ENCODE data around the gene KCTD11. TPM values are rescaled to one million over a fixed set of nuclear protein-coding genes. Genes with fewer than 3 reads are reported as not detected.
"Not testable (repeated sequence)": the region's sequence is repeated elsewhere in the genome, so short reads cannot be mapped to it uniquely, and the experiment has no call there.

KCTD11 gene
- total and polyA plus RNA-seq, 5 donors: 4.7 to 7.8 (median 6.5) TPM

GRCh38 chr17:7357381-7357780 lies 5.4 kb downstream of the KCTD11 start:
- Histone ChIP-seq H3K27ac (ENCODE audit: low read length) (no peak overlapping the region), H3K27me3 (ENCODE audit: control insufficient read depth, insufficient read depth) (no peaks in the 10 kb centered on the region), H3K9me3 (ENCODE audit: control insufficient read depth, low read length) (no peaks in the 10 kb centered on the region), H3K4me1 (ENCODE audit: control insufficient read depth, insufficient read depth, low read length) (peaks cover 8% of the 10 kb centered on the region), H3K4me3 (ENCODE audit: low read length) (no peak overlapping the region)
- DNase-seq: no peak
- 54% methylated on average over 2 of the region's 2 CpGs for WGBS
- ATAC-seq: no peak
- intact Hi-C loops (cut with DNase I): loop anchor here in 3 of 4 donors (5.0 to 10.0 kb wide), 4 partner anchors 77 to 227 kb away; partner anchors contain the start of genes FGF11 (in 3 of the 3), TMEM102 (in 3 of the 3), MPDU1 (in 1 of the 3) and TNFSF13 (in 1 of the 3)

DNA sequence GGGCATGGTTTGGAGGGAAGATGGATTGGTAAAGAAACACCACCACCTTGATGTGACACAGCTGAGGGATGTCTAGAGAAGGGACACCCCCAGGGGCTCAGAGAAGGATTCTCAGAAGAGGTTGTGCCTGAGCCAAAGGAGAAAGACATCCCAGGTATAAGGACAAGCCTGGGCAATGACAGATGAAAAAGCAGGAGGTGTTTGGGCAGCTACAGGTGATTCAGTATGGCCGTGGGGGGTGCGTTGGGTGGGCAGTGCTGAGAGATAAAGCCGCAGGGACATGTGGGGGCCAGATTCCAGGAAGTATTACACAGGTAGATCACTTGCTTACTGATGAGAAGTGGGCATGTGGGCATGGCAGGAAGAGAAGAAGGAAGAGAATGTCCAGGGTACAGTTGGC lies 9.9 kb downstream of the KCTD11 start:
- 64% methylated on average over 3 of the region's 3 CpGs for WGBS
- Histone ChIP-seq H3K27ac (ENCODE audit: low read length) (no peak overlapping the region), H3K4me3 (ENCODE audit: low read length) (no peak overlapping the region), H3K4me1 (ENCODE audit: control insufficient read depth, insufficient read depth, low read length) (no peaks in the 10 kb centered on the region), H3K9me3 (ENCODE audit: control insufficient read depth, low read length) (no peaks in the 10 kb centered on the region), H3K27me3 (ENCODE audit: control insufficient read depth, insufficient read depth) (no peaks in the 10 kb centered on the region)
- no peak for ATAC-seq
- DNase-seq: no peak
- intact Hi-C loops (cut with DNase I): loop anchor here in 1 of 4 donors (10.0 kb wide), 1 partner anchor 73 kb away; the partner anchor contains the start of genes FGF11 and TMEM102

- H3K27ac ChIP-seq (ENCODE audit: low read length): no peak overlapping the region
- H3K9me3 ChIP-seq (ENCODE audit: control insufficient read depth, low read length): no peaks in the 10 kb centered on the region
- DNase-seq: peak in 1 of 3 donors; percentile 14
- ATAC-seq: no peak
- WGBS: 94% methylated on average over 6 of the region's 6 CpGs
- intact Hi-C loops (cut with DNase I): loop anchor here in 1 of 4 donors (10.0 kb wide), 1 partner anchor 71 kb away; the partner anchor contains the start of genes FGF11 and TMEM102
- no peak overlapping the region for H3K4me3 ChIP-seq (ENCODE audit: low read length)
- no peaks in the 10 kb centered on the region for H3K27me3 ChIP-seq (ENCODE audit: control insufficient read depth, insufficient read depth)
- no peaks in the 10 kb centered on the region for H3K4me1 ChIP-seq (ENCODE audit: control insufficient read depth, insufficient read depth, low read length)
Observed at GRCh38 chr17:7363311-7363710, 11.3 kb downstream of the KCTD11 start.

DNA sequence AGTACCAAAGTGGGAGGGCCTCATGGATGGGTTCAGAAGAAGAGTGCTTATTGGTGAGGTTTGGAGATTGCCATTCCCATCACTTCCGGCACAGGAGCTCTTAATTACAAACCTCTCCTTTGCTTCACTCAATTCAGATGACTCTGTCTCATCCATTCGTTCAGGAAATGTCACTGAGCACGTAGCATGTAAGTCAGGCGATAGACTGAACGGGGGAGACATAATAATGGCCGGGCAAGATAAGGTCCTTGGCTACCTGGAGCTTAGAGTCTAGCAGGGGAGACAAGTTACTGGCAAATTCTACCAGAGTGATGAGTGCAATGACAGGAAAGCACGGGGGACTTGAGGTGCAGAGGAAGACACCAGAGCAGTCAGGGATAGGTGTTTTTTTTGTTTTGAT lies 14.0 kb downstream of the KCTD11 start:
- WGBS: 82% methylated on average over 6 of the region's 7 CpGs
- not testable (repeated sequence) for H3K27me3 ChIP-seq (ENCODE audit: control insufficient read depth, insufficient read depth); ATAC-seq; DNase-seq; H3K27ac ChIP-seq (ENCODE audit: low read length); H3K4me3 ChIP-seq (ENCODE audit: low read length); H3K4me1 ChIP-seq (ENCODE audit: control insufficient read depth, insufficient read depth, low read length); H3K9me3 ChIP-seq (ENCODE audit: control insufficient read depth, low read length)
- intact Hi-C loops (cut with DNase I): loop anchor here in 1 of 4 donors (10.0 kb wide), 1 partner anchor 69 kb away; the partner anchor contains the start of genes FGF11 and TMEM102

- no peak overlapping the region for H3K4me3 ChIP-seq (ENCODE audit: low read length)
- ATAC-seq (peak in 1 of 2 donors; percentile 13), DNase-seq (peak in 1 of 3 donors; percentile 31)
- H3K27ac ChIP-seq (ENCODE audit: low read length): no peak overlapping the region
- WGBS: 77% methylated on average over 8 of the region's 8 CpGs
- H3K4me1 ChIP-seq (ENCODE audit: control insufficient read depth, insufficient read depth, low read length): no peaks in the 10 kb centered on the region
- H3K27me3 ChIP-seq (ENCODE audit: control insufficient read depth, insufficient read depth): no peaks in the 10 kb centered on the region
- H3K9me3 ChIP-seq (ENCODE audit: control insufficient read depth, low read length): no peaks in the 10 kb centered on the region
- intact Hi-C loops (cut with DNase I): loop anchor here in 1 of 4 donors (10.0 kb wide), 1 partner anchor 68 kb away; the partner anchor contains the start of genes FGF11 and TMEM102
Observed at GRCh38 chr17:7367083-7367482, 15.1 kb downstream of the KCTD11 start.

GRCh38 chr17:7367918-7368598 lies 16.1 kb downstream of the KCTD11 start:
- Histone ChIP-seq H3K4me1 (ENCODE audit: control insufficient read depth, insufficient read depth, low read length) (no peaks in the 10 kb centered on the region), H3K4me3 (ENCODE audit: low read length) (no peak overlapping the region), H3K27me3 (ENCODE audit: control insufficient read depth, insufficient read depth) (no peaks in the 10 kb centered on the region), H3K9me3 (ENCODE audit: control insufficient read depth, low read length) (no peaks in the 10 kb centered on the region), H3K27ac (ENCODE audit: low read length) (no peak overlapping the region)
- 60% methylated on average over 13 of the region's 13 CpGs for WGBS
- intact Hi-C loops (cut with DNase I): loop anchor here in 1 of 4 donors (10.0 kb wide), 1 partner anchor 67 kb away; the partner anchor contains the start of genes FGF11 and TMEM102
- no peak for ATAC-seq
- DNase-seq: peak in 1 of 3 donors; percentile 5

- 77% methylated on average over 5 of the region's 5 CpGs for WGBS
- H3K4me1 ChIP-seq (ENCODE audit: control insufficient read depth, insufficient read depth, low read length); H3K4me3 ChIP-seq (ENCODE audit: low read length); H3K27me3 ChIP-seq (ENCODE audit: control insufficient read depth, insufficient read depth); H3K27ac ChIP-seq (ENCODE audit: low read length); H3K9me3 ChIP-seq (ENCODE audit: control insufficient read depth, low read length); ATAC-seq: not testable (repeated sequence)
- intact Hi-C loops (cut with DNase I): loop anchor here in 1 of 4 donors (10.0 kb wide), 1 partner anchor 66 kb away; the partner anchor contains the start of genes FGF11 and TMEM102
- peak in 1 of 3 donors; percentile 7 for DNase-seq
Observed at GRCh38 chr17:7368599-7368994, 16.6 kb downstream of the KCTD11 start.

- WGBS: 86% methylated on average over 5 of the region's 5 CpGs
- H3K27me3 ChIP-seq (ENCODE audit: control insufficient read depth, insufficient read depth): no peaks in the 10 kb centered on the region
- H3K9me3 ChIP-seq (ENCODE audit: control insufficient read depth, low read length): no peaks in the 10 kb centered on the region
- no peak overlapping the region for H3K4me3 ChIP-seq (ENCODE audit: low read length)
- no peak overlapping the region for H3K27ac ChIP-seq (ENCODE audit: low read length)
- intact Hi-C loops (cut with DNase I): loop anchor here in 1 of 4 donors (10.0 kb wide), 1 partner anchor 65 kb away; the partner anchor contains the start of genes FGF11 and TMEM102
- DNase-seq: peak in 1 of 3 donors; percentile 9
- no peak for ATAC-seq
- H3K4me1 ChIP-seq (ENCODE audit: control insufficient read depth, insufficient read depth, low read length): no peaks in the 10 kb centered on the region
Observed at GRCh38 chr17:7369825-7370224, 17.9 kb downstream of the KCTD11 start.

- DNase-seq (peak in 1 of 3 donors; percentile 1), ATAC-seq (no peak)
- no peaks in the 10 kb centered on the region for H3K4me1 ChIP-seq (ENCODE audit: control insufficient read depth, insufficient read depth, low read length)
- no peak overlapping the region for H3K4me3 ChIP-seq (ENCODE audit: low read length)
- intact Hi-C loops (cut with DNase I): no loop called here
- WGBS: 88% methylated on average over 4 of the region's 4 CpGs
- H3K9me3 ChIP-seq (ENCODE audit: control insufficient read depth, low read length): no peaks in the 10 kb centered on the region
- no peak overlapping the region for H3K27ac ChIP-seq (ENCODE audit: low read length)
- H3K27me3 ChIP-seq (ENCODE audit: control insufficient read depth, insufficient read depth): no peaks in the 10 kb centered on the region
Observed at GRCh38 chr17:7370853-7371252, 18.9 kb downstream of the KCTD11 start.

DNA sequence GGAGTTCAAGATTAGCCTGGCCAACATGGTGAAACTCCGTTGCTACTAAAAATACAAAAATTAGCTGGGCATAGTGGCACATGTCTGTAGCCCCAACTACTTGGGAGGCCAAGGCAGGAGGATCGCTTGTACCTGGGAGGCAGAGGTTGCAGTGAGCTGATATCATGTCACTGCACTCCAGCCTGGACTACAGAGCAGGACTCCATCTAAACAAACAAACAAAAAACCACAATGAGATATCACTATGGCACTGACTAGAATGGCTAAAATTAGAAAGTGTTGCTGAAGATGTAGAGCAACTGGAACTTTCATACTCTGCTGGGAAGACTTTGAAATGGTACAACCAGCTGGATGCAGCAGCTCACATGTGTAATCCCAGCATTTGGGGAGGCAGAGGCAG lies 22.4 kb downstream of the KCTD11 start:
- Histone ChIP-seq H3K9me3 (ENCODE audit: control insufficient read depth, low read length) (no peaks in the 10 kb centered on the region), H3K4me1 (ENCODE audit: control insufficient read depth, insufficient read depth, low read length) (no peaks in the 10 kb centered on the region), H3K4me3 (ENCODE audit: low read length) (no peak overlapping the region), H3K27me3 (ENCODE audit: control insufficient read depth, insufficient read depth) (no peaks in the 10 kb centered on the region), H3K27ac (ENCODE audit: low read length) (no peak overlapping the region)
- intact Hi-C loops (cut with DNase I): no loop called here
- DNase-seq: no peak
- WGBS: 86% methylated on average over 2 of the region's 2 CpGs
- ATAC-seq: no peak

DNA sequence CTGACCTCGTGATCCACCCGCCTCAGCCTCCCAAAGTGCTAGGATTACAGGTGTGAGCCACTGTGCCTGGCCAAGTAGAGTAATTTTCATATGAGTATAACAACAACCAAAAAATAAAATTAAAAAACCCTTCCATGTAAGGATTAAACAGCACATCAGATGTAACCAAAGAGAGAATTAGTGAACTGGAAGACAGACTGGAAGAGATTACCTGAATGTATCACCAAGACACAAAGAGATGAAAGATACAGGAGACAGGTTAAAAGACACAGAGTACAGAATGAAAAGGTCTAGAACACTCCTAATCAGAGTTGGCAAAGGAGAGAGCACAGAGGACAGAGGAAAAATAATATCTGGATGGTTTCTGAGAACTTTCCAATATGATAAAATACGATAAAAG lies 27.2 kb downstream of the KCTD11 start:
- H3K27ac ChIP-seq (ENCODE audit: low read length): no peak overlapping the region
- ATAC-seq (no peak), DNase-seq (no peak)
- H3K9me3 ChIP-seq (ENCODE audit: control insufficient read depth, low read length): no peaks in the 10 kb centered on the region
- H3K27me3 ChIP-seq (ENCODE audit: control insufficient read depth, insufficient read depth): no peaks in the 10 kb centered on the region
- H3K4me3 ChIP-seq (ENCODE audit: low read length): no peak overlapping the region
- intact Hi-C loops (cut with DNase I): no loop called here
- WGBS: 94% methylated on average over 3 of the region's 3 CpGs
- peaks cover 3% of the 10 kb centered on the region for H3K4me1 ChIP-seq (ENCODE audit: control insufficient read depth, insufficient read depth, low read length)

Measured in right cardiac atrium (tissue), 5 donors.